Progenitor cell of endocrine pancreas (in vitro differentiated cells): ENCODE results near the gene TMEM127. TPM values are rescaled to one million over a fixed set of nuclear protein-coding genes. Genes with fewer than 3 reads are reported as not detected.

ENCODE experiments used
- DNase-seq: peaks from one replicate; pipeline ENCODE4 v3.0.0; 2021; ENCODE audit warnings: low spot score; ENCODE audit not compliant: unreplicated experiment
- H3K27ac Mint-ChIP-seq: 2 replicates; pipeline ENCODE4 v1.8.0; 2021; ENCODE audit warnings: mild to moderate bottlenecking, moderate library complexity, mixed read lengths
- H3K27me3 Mint-ChIP-seq: 2 replicates; pipeline ENCODE4 v1.8.0; 2021; ENCODE audit warnings: mixed read lengths
- H3K36me3 Mint-ChIP-seq: 2 replicates; pipeline ENCODE4 v1.8.0; 2022; ENCODE audit warnings: mixed read lengths; ENCODE audit not compliant: insufficient read depth
- H3K4me1 Mint-ChIP-seq: 2 replicates; pipeline ENCODE4 v1.8.0; 2021; ENCODE audit warnings: low read depth, mixed read lengths
- H3K4me3 Mint-ChIP-seq: 2 replicates; pipeline ENCODE4 v1.8.0; 2021; ENCODE audit warnings: low read depth, mild to moderate bottlenecking, moderate library complexity, mixed read lengths
- H3K9me3 Mint-ChIP-seq: 2 replicates; pipeline ENCODE4 v1.8.0; 2021; ENCODE audit warnings: low read depth, mixed read lengths
- total RNA-seq: library from RNA; stranded (reverse); gene quantifications from 2 replicates; pipeline ENCODE4 v1.2.1, GENCODE V29; 2021
- TF ChIP-seq, protein P1 (sequence below): fragments of 200-600 bp; sonication (generic); IDR thresholded peaks from one replicate; pipeline ENCODE4 v1.5.0; 2021; ENCODE audit warnings: antibody characterized with exemption, mild to moderate bottlenecking; ENCODE audit not compliant: unreplicated experiment

TMEM127 gene
- total RNA-seq, 1 donor from 2014 or later, result 37.2 TPM

DNA sequence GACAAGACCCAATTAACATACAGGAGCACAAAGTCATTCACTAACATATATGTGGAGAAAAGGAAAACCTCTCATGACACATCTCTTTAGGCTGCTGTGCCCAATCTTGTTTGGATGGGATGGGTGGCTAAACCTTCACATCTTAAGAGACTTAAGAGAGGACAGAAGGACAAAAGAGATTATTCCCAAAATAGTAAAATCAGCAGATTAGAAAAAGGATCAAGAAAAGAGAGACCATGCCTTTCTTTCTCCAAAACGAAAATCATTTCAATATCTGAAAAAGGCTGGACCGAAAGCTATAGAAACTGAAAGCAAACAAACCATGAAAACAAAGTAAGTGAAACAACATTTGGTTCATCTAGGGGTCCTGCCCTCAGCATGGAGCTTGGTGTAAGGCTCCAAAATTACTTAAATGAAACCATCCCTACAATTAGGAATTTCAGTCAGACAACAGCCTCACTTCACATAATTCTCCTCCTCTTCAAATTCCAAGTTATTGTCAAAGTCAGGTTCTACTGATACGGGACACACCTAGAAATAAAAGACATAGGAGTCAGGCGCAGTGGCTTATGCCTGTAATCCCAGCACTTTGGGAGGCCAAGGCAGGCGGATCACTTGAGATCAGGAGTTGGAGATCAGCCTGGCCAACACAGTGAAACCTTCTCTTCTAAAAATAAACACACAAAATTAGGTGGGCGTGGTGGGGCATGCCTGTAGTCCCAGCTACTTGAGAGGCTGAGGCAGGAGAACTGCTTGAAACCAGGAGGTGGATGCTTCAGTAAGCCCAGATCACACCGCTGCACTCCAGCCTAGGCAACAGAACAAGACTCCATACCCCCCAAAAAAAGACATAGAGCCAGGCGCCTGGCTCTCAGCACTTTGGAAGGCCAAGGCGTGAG is 62.4 kb downstream of the TMEM127 start:
- H3K9me3 Mint-ChIP-seq, result no peaks in the 10 kb centered on the region
- no peaks in the 10 kb centered on the region for H3K27me3 Mint-ChIP-seq
- H3K27ac Mint-ChIP-seq, result peak overlapping the region; percentile 16
- peaks cover 3% of the 10 kb centered on the region for H3K36me3 Mint-ChIP-seq
- DNase-seq, result no peak
- H3K4me3 Mint-ChIP-seq, result no peak overlapping the region
- TF ChIP-seq, protein P1, sequence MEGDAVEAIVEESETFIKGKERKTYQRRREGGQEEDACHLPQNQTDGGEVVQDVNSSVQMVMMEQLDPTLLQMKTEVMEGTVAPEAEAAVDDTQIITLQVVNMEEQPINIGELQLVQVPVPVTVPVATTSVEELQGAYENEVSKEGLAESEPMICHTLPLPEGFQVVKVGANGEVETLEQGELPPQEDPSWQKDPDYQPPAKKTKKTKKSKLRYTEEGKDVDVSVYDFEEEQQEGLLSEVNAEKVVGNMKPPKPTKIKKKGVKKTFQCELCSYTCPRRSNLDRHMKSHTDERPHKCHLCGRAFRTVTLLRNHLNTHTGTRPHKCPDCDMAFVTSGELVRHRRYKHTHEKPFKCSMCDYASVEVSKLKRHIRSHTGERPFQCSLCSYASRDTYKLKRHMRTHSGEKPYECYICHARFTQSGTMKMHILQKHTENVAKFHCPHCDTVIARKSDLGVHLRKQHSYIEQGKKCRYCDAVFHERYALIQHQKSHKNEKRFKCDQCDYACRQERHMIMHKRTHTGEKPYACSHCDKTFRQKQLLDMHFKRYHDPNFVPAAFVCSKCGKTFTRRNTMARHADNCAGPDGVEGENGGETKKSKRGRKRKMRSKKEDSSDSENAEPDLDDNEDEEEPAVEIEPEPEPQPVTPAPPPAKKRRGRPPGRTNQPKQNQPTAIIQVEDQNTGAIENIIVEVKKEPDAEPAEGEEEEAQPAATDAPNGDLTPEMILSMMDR, result no peak
- peaks cover 46% of the 10 kb centered on the region for H3K4me1 Mint-ChIP-seq

DNA sequence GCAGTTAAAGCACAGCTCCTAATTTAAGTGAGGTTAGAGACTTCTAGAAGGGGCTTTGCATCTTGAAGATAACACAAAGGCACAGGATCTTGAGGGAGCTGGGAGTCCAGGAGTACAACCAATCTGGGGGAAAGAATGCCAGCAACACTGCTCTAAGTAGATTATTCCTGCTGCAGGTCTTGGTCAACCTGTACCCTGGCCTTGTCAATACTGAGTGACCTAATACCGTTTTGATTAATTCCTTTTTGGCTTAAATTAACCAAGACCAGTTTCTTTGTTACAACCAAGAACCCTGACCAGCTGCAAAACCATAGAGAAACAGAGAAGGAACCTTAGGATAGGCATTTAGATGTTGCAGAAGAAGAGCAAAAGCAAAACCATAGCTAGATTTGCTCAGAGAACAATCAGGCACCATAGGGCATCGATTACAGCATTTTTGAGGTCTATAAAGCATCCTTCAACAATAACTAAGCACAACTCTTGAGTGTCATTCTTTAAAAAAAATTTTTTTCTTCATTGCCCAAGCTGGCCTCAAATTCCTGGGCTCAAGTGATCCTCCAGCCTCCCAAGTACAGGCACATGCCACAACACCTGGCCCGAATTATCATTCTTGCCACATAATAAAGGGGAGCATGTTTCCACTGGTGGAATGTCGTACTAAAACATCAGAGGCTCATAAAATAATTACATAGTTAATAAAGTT is 63.5 kb downstream of the TMEM127 start:
- Mint-ChIP-seq H3K4me3 (no peak overlapping the region), H3K27me3 (no peaks in the 10 kb centered on the region), H3K27ac (peak overlapping the region; percentile 46), H3K36me3 (peaks cover 6% of the 10 kb centered on the region), H3K4me1 (peaks cover 41% of the 10 kb centered on the region), H3K9me3 (no peaks in the 10 kb centered on the region)
- TF ChIP-seq, protein P1, result no peak
- no peak for DNase-seq

GRCh38 chr2:96201338-96201737 is 64.5 kb downstream of the TMEM127 start:
- Mint-ChIP-seq H3K4me1 (peaks cover 34% of the 10 kb centered on the region), H3K36me3 (peaks cover 6% of the 10 kb centered on the region), H3K27me3 (no peaks in the 10 kb centered on the region), H3K9me3 (no peaks in the 10 kb centered on the region), H3K4me3 (no peak overlapping the region), H3K27ac (peak overlapping the region; percentile 49)
- TF ChIP-seq, protein P1, result no peak
- no peak for DNase-seq

- Mint-ChIP-seq H3K4me1 (peaks cover 24% of the 10 kb centered on the region), H3K9me3 (no peaks in the 10 kb centered on the region), H3K27me3 (no peaks in the 10 kb centered on the region), H3K36me3 (peaks cover 9% of the 10 kb centered on the region), H3K4me3 (no peak overlapping the region), H3K27ac (no peak overlapping the region)
- DNase-seq, result no peak
- TF ChIP-seq, protein P1, result no peak
Observed at GRCh38 chr2:96198921-96199320, 66.9 kb downstream of the TMEM127 start.

Other genes starting within 250 kb of the TMEM127 start
- not detected in 2 replicates for gene GPAT2, start 231.1 kb downstream of the TMEM127 start, total RNA-seq
- gene ADRA2B, start 149.4 kb downstream of the TMEM127 start, total RNA-seq, result 0.69 and 0.91 TPM in 2 replicates
- 0.29 TPM in 1 of 2 replicates, not detected in the other for gene ASTL, start 127.5 kb downstream of the TMEM127 start, total RNA-seq
- gene DUSP2, start 120.6 kb downstream of the TMEM127 start, total RNA-seq, result 0.64 and 0.93 TPM in 2 replicates
- 117 and 118 TPM in 2 replicates for gene STARD7, start 57.2 kb downstream of the TMEM127 start, total RNA-seq
- 77.1 and 79.2 TPM in 2 replicates for gene CIAO1, start 228 bp upstream of the TMEM127 start, total RNA-seq
- gene SNRNP200, start 39.5 kb upstream of the TMEM127 start, total RNA-seq, result 223 and 235 TPM in 2 replicates
- 6.1 and 6.9 TPM in 2 replicates for gene ITPRIPL1, start 59.3 kb upstream of the TMEM127 start, total RNA-seq
- gene NCAPH, start 69.8 kb upstream of the TMEM127 start, total RNA-seq, result 20.9 and 21.2 TPM in 2 replicates
- gene NEURL3, start 239.4 kb upstream of the TMEM127 start, total RNA-seq, result 0.78 and 0.86 TPM in 2 replicates